B cell (primary cell): ENCODE data around the gene PTPN11.
"Not testable (repeated sequence)": the region's sequence is repeated elsewhere in the genome, so short reads cannot be mapped to it uniquely, and the experiment has no call there.

Source experiments
- EZH2 ChIP-seq: IDR thresholded peaks from 2 replicates; pipeline ENCODE4 v1.6.1; 2012; ENCODE audit warnings: borderline replicate concordance, low read depth, mild to moderate bottlenecking, moderate library complexity, low read length; ENCODE audit not compliant: insufficient read depth, poor library complexity, severe bottlenecking
- TF ChIP-seq, protein P1 (sequence below): fragments of 200-600 bp; IDR thresholded peaks from one replicate; pipeline ENCODE4 v1.8.0; 2022; ENCODE audit warnings: antibody characterized with exemption, mild to moderate bottlenecking

DNA sequence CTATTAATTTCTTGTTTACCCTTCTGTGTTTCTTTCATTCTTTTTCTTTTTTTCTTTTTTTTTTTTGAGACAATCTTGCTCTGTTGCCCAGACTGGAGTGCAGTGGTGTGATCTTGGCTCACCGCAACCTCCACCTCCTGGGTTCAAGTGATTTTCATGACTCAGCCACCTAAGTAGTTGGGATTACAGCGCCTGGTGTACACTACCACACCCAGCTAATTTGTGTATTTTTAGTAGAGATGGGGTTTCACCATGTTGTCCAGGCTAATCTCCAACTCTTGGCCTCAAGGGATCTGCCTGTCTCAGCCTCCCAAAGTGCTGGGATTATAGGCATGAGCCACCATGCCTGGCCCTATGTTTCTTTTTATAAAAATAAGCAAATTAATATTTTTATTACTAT lies 29.4 kb downstream of the PTPN11 start:
- TF ChIP-seq, protein P1, sequence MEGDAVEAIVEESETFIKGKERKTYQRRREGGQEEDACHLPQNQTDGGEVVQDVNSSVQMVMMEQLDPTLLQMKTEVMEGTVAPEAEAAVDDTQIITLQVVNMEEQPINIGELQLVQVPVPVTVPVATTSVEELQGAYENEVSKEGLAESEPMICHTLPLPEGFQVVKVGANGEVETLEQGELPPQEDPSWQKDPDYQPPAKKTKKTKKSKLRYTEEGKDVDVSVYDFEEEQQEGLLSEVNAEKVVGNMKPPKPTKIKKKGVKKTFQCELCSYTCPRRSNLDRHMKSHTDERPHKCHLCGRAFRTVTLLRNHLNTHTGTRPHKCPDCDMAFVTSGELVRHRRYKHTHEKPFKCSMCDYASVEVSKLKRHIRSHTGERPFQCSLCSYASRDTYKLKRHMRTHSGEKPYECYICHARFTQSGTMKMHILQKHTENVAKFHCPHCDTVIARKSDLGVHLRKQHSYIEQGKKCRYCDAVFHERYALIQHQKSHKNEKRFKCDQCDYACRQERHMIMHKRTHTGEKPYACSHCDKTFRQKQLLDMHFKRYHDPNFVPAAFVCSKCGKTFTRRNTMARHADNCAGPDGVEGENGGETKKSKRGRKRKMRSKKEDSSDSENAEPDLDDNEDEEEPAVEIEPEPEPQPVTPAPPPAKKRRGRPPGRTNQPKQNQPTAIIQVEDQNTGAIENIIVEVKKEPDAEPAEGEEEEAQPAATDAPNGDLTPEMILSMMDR, result not testable (repeated sequence)
- TF ChIP-seq EZH2, result not testable (repeated sequence)
